IMR-90 (cell line): ENCODE data around the gene C3orf38.

Source experiments
- ELK1 ChIP-seq: fragments of 150-350 bp; IDR thresholded peaks from 2 replicates; pipeline ENCODE4 v1.6.1; 2016; ENCODE audit warnings: low read depth, mild to moderate bottlenecking, low read length, moderate library complexity, borderline replicate concordance
- POLR2A ChIP-seq: IDR thresholded peaks from 2 replicates; pipeline ENCODE4 v1.6.1; 2012; ENCODE audit warnings: mild to moderate bottlenecking, low read depth, low read length
- RFX5 ChIP-seq: IDR thresholded peaks from 2 replicates; pipeline ENCODE4 v1.8.0; 2012; ENCODE audit warnings: low read depth, mild to moderate bottlenecking, low read length, moderate library complexity
- TF ChIP-seq, protein P1 (sequence below): conservative IDR thresholded peaks from 2 replicates; pipeline ENCODE4 v1.5.1; 2012; ENCODE audit warnings: mild to moderate bottlenecking, low read depth, low read length, improper control_type of control experiment
- TF ChIP-seq, protein P2 (sequence below): fragments of 150-350 bp; IDR thresholded peaks from 2 replicates; pipeline ENCODE4 v1.6.1; 2017; ENCODE audit warnings: mild to moderate bottlenecking, antibody characterized with exemption, low read length, low read depth

DNA sequence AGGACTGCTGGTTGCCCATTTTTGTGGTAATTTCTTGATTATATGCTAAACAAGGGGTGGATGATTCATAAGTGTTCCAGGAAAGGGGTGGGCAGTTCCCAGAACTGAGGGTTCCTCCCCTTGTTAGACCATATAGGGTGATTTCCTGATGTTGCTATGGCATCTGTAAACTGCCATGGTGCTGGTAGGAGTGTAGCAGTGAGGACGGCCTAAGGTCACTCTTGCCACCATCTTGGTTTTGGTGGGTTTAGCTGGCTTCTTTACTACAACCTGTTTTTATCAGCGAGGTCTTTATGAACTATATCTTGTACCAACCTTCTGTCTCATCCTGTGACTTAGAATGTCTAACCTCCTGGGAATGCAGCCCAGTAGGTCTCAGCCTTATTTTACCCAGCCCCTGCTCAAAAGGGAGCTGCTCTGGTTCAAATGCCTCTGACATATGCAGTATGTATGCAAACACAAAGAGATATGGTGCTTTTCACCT, 46.2 kb downstream of the C3orf38 start:
- TF ChIP-seq RFX5 (no peak), POLR2A (no peak), ELK1 (no peak)
- TF ChIP-seq, protein P1, sequence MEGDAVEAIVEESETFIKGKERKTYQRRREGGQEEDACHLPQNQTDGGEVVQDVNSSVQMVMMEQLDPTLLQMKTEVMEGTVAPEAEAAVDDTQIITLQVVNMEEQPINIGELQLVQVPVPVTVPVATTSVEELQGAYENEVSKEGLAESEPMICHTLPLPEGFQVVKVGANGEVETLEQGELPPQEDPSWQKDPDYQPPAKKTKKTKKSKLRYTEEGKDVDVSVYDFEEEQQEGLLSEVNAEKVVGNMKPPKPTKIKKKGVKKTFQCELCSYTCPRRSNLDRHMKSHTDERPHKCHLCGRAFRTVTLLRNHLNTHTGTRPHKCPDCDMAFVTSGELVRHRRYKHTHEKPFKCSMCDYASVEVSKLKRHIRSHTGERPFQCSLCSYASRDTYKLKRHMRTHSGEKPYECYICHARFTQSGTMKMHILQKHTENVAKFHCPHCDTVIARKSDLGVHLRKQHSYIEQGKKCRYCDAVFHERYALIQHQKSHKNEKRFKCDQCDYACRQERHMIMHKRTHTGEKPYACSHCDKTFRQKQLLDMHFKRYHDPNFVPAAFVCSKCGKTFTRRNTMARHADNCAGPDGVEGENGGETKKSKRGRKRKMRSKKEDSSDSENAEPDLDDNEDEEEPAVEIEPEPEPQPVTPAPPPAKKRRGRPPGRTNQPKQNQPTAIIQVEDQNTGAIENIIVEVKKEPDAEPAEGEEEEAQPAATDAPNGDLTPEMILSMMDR: no peak
- TF ChIP-seq, protein P2, sequence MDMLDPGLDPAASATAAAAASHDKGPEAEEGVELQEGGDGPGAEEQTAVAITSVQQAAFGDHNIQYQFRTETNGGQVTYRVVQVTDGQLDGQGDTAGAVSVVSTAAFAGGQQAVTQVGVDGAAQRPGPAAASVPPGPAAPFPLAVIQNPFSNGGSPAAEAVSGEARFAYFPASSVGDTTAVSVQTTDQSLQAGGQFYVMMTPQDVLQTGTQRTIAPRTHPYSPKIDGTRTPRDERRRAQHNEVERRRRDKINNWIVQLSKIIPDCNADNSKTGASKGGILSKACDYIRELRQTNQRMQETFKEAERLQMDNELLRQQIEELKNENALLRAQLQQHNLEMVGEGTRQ: no peak
